Brain microvascular endothelial cell (primary cell): ENCODE data around the gene RFT1.
"Not testable (repeated sequence)": the region's sequence is repeated elsewhere in the genome, so short reads cannot be mapped to it uniquely, and the experiment has no call there.

Source experiments
- DNase-seq: peaks from one replicate; pipeline ENCODE4 v3.0.0-alpha.2; 2020
- H3K27ac ChIP-seq: fragments of 250-450 bp; sonication (Bioruptor Pico); 2 replicates; pipeline ENCODE4 v1.5.1; 2020; ENCODE audit warnings: mild to moderate bottlenecking, moderate library complexity
- H3K27me3 ChIP-seq: fragments of 250-450 bp; sonication (Bioruptor Pico); replicated peaks from 2 replicates; pipeline ENCODE4 v1.5.1; 2020; ENCODE audit warnings: mild to moderate bottlenecking
- H3K36me3 ChIP-seq: fragments of 250-450 bp; sonication (Bioruptor Pico); replicated peaks from 2 replicates; pipeline ENCODE4 v1.5.1; 2020; ENCODE audit warnings: mild to moderate bottlenecking
- H3K4me3 ChIP-seq: 2 replicates; pipeline ENCODE4 v1.5.1; 2011; ENCODE audit warnings: low read depth, mild to moderate bottlenecking, control low read depth, low read length, moderate library complexity
- in situ Hi-C: cut with HindIII; loops from 2 replicates; pipeline ENCODE4 v1.10.0; 2017; ENCODE audit warnings: low sequenced_read_pairs, low pct_ligation_motif_present
- TF ChIP-seq, protein P1 (sequence below): IDR thresholded peaks from 2 replicates; pipeline ENCODE4 v1.5.1; 2011; ENCODE audit warnings: low read depth, mild to moderate bottlenecking, moderate library complexity, low read length, control low read depth, inconsistent platforms; ENCODE audit errors: missing control alignments

Gene RFT1

DNA sequence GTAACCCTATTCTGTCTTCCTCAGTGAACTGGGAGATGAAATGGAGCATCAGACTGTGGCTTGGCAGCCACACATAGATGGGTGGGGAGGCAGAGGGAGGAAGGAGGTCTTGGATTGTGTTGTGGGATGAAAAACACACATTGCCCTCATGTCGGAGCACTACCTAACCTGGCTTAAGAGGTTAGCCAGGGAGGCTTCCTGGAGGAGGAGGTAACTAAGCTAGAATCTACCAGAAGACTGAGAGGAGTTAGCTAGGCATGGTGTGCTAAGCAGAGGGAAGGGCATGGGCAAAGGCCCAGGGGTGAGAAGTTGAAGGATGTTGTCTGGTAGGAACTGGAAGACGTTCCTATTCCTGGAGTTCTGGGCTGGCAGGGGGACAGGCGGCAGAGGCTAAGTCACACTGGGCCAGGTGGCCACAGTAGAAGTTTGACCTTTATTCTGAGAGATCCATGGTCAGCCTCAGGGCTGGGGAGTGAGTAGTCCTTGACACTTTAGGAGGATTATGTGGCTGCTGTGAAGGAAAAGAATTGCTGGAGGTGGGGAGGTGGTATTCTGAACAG is 23.1 kb upstream of the RFT1 start:
- DNase-seq = no peak
- TF ChIP-seq, protein P1, sequence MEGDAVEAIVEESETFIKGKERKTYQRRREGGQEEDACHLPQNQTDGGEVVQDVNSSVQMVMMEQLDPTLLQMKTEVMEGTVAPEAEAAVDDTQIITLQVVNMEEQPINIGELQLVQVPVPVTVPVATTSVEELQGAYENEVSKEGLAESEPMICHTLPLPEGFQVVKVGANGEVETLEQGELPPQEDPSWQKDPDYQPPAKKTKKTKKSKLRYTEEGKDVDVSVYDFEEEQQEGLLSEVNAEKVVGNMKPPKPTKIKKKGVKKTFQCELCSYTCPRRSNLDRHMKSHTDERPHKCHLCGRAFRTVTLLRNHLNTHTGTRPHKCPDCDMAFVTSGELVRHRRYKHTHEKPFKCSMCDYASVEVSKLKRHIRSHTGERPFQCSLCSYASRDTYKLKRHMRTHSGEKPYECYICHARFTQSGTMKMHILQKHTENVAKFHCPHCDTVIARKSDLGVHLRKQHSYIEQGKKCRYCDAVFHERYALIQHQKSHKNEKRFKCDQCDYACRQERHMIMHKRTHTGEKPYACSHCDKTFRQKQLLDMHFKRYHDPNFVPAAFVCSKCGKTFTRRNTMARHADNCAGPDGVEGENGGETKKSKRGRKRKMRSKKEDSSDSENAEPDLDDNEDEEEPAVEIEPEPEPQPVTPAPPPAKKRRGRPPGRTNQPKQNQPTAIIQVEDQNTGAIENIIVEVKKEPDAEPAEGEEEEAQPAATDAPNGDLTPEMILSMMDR = no peak
- H3K27me3 ChIP-seq = no peaks in the 10 kb centered on the region
- no peak overlapping the region for H3K27ac ChIP-seq
- in situ Hi-C loops = no loop called here
- H3K4me3 ChIP-seq = no peak overlapping the region
- no peaks in the 10 kb centered on the region for H3K36me3 ChIP-seq

DNA sequence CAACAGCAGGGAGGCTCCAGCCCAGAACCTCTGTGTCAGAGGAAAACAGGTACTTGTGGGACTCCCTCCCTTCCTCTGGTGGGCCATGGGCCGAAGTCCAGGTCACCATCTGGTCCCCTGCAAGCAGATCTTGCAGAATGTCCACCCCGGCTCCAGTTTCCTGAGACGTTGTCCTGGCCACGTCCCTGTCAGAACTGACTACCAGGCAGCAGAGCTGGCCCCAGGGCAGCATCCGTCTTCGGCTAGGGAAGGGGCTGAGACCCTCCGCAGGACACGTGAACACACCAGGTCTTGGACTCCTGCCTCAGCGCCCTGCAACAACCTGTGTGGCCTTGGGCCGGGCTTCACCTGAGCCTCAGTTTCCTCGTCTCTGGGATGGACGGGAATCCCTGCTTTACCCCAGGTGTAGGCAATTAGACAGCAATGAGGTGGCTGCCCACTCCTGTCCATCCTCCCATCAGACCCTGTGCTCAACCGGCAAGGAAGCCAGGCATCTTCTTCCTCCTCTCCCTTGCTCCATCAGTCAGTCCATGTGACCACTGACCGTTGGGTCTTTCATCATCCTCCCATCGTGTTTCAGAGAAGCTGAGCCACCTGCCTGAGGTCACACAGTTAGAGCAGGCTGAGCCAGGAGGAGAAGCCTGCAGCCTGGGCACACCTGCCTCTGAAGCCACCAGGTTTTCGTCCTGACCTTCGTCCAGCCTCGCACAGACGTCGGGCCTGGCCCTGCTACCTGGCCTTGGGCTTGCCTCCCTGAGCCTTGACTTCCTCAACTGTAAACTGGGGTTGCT is 21.8 kb upstream of the RFT1 start:
- in situ Hi-C loops = no loop called here
- TF ChIP-seq, protein P1 = no peak

DNA sequence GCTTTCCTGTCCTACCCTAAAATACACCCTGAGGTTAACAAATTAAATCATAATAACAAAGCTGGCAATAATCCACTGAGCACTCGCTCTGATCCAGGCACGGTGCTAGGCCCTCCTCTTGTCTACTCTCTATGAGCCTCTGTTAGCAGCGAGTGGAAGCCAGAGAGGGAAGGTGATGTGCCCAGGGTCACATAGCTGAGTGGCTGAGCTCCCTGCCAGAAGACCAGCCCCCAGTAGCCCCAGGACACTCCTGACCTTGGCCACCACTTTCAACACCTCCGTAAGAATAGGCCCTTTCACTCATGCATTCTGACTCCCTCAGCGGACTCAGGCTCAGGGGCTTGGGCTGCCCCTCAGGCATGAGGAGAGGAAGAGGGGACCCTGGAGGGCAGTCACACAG is 21.2 kb upstream of the RFT1 start:
- Histone ChIP-seq H3K36me3 (no peaks in the 10 kb centered on the region), H3K27me3 (no peaks in the 10 kb centered on the region), H3K4me3 (no peak overlapping the region), H3K27ac (no peak overlapping the region)
- in situ Hi-C loops = no loop called here
- DNase-seq = no peak
- TF ChIP-seq, protein P1 = no peak

More for the DNA sequence above, 21.8 kb upstream of the RFT1 start:
- Histone ChIP-seq H3K27me3 (no peaks in the 10 kb centered on the region), H3K36me3 (no peaks in the 10 kb centered on the region), H3K4me3 (no peak overlapping the region), H3K27ac (no peak overlapping the region)
- DNase-seq = no peak

DNA sequence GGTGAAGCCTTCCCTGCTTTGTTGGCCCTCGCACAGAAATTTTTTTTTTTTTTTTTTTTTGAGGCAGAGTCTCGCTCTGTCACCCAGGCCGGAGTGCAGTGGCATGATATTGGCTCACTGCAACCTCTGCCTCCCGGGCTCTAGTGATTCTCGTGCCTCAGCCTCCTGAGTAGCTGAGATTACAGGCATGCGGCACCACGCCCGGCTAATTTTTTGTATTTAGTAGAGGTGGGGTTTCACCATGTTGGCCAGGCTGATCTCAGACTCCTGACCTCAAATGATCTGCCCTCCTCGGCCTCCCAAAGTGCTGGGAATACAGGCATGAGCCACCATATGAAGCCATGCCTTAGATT is 20.8 kb upstream of the RFT1 start:
- in situ Hi-C loops, H3K36me3 ChIP-seq, H3K27me3 ChIP-seq, DNase-seq, H3K27ac ChIP-seq, H3K4me3 ChIP-seq: not testable (repeated sequence)

DNA sequence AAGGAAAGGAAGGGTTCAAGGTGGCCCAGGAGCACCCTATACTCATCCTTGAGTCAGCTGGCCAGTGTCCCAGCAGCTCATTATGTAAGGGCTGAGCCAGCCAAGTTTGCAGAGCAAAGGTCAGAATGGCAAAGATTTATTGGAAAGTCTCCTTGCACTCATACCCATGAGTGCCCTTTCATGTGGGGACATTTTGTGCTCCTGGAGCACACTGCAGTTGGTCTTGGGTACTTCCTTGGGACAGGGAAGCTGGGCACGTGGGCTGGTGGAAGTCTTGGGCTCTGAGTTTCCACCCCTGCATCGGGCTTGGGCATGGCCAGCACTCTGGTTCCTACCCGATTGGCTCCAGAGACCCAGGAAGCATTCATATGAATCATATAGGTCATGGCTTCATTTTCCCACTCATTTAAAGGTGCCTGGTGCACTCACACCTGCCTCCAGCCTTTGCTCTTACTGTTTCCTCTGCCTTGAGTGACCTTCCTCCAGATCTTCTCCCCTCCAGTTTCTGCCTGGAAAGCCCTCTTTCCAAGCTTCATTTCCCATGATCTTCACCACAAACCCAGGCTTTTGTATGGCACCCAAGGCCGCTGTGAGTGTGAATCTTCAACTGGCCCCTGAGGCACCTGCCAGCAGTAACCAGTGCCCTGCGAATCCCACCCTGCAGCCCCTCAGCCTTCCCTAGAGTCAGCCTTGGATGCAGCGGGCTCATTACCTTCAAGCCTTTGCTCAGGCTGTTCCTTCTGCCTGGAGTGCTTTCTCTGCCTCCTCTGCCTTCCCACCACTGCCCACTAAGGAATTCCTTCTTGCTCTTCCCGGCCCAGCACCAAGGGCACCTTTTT is 20.2 kb upstream of the RFT1 start:
- H3K4me3 ChIP-seq = no peak overlapping the region
- no peak for DNase-seq
- no peaks in the 10 kb centered on the region for H3K36me3 ChIP-seq
- TF ChIP-seq, protein P1 = no peak
- no peaks in the 10 kb centered on the region for H3K27me3 ChIP-seq
- in situ Hi-C loops = no loop called here
- H3K27ac ChIP-seq = no peak overlapping the region

DNA sequence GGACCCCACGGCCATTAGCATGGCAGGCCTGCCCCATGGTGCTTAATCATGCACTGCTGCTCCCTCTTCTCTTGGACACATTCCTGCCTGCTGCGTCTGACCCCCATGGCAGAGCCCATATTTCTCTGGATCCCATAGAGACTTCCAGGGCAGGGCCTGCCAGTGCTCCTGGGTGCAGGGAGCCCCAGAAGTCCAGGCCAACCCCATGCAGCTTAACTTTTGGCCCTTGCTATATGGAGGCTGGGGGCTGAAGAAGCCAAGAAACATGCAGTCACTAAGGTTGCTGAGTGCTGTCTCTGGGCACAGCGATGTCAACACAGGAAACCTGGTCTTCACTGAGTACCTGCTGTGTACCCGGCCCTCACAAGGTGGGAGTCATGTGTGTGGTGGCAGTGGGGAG is 19.5 kb upstream of the RFT1 start:
- in situ Hi-C loops = no loop called here
- no peak for DNase-seq
- Histone ChIP-seq H3K27ac (no peak overlapping the region), H3K36me3 (no peaks in the 10 kb centered on the region), H3K27me3 (no peaks in the 10 kb centered on the region), H3K4me3 (no peak overlapping the region)
- TF ChIP-seq, protein P1 = no peak
